Forelimb muscle (tissue), 1 donor: ENCODE data around the gene PLXNA4. TPM values are rescaled to one million over a fixed set of nuclear protein-coding genes. Genes with fewer than 3 reads are reported as not detected.
"Not testable (repeated sequence)": the region's sequence is repeated elsewhere in the genome, so short reads cannot be mapped to it uniquely, and the experiment has no call there.

Experiments used
- DNase-seq: peaks from one replicate; pipeline ENCODE4 v3.0.0-alpha.2; 2013; ENCODE audit warnings: low read depth
- polyA plus RNA-seq: library from polyadenylated mRNA; unstranded; fragments of 120-200 nt; gene quantifications from one replicate; pipeline ENCODE4 v1.2.1, GENCODE V29; 2013; ENCODE audit not compliant: insufficient read length

PLXNA4 gene
- polyA plus RNA-seq, 1 donor: 4.9 TPM

DNA sequence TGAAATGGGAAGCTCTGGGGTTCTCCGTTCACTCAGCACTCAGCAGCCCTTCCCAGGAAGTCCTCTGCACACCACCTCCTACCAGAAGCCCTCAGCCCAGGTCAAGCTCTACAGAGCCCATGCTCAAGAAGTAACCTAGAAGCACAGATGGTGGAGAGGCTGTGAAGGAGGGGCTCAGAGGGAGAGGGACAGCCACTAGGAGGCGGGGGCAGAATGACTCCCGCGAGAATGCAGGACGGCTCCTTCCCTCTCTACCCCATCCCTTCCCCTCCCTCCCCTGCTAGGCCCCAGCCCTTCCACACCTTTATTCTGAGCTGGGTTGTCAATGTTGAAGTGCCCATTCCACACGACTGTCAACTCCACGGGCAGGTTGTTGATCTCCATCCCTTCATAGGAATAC, 373.2 kb downstream of the PLXNA4 start:
- DNase-seq: no peak

DNA sequence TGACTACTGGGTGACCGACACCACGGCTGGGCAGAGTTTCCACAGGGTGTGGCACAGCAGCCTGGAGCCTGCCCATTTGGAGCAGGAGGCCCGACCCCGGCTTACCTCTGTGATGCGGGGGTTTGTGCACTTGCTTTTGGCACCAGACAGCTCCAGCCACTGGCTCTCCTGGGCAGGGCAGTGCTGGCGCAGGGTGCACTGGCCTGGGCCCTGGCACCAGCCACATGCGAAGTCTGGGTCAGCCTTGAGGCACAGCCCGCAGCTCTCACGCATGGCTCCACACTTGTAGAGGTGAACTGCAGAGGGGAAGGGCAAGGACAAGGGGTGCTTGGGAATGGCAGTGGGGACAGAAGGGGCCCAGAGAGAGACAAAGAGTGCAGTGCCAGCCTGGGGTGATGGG, 373.7 kb downstream of the PLXNA4 start:
- no peak for DNase-seq

DNA sequence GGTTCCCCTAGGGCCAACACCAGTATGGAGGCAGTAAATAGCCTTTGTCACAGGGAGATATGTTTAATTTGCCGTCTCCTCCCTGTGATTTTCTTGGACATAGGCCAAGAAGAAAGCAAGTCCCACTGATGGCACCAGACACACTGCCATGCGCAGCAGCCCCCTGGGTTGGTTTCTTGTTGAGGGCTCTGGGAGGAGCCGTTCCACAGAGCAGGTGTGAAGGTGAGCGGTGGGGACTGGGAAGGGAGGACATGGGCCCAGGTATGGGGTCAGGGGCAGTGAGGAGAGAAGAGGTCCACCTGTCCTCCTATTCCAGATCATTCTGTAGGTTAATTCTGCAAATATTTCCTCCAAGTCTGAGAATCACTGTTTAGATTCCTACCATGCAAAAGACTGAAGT, 376.1 kb downstream of the PLXNA4 start:
- DNase-seq: no peak

DNA sequence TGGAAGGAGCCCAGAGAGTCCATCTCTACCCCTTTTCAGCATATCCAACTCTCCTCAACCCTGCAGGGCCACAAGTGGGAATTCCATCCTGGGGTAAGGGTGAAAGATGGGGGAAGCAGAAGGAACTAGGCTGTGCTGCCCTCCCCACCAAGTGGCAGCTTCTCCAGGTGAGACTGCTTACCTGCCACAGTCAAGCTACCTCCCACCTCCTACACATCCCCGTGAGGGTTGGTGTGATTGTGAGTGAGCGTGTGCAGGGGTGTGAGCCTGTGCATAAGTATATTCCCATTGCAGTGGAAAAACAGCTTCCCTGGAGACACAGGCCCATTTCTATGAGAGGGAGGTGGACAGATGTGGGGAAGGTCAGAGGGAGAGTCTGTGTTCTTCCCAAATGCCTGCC, 376.6 kb downstream of the PLXNA4 start:
- no peak for DNase-seq

DNA sequence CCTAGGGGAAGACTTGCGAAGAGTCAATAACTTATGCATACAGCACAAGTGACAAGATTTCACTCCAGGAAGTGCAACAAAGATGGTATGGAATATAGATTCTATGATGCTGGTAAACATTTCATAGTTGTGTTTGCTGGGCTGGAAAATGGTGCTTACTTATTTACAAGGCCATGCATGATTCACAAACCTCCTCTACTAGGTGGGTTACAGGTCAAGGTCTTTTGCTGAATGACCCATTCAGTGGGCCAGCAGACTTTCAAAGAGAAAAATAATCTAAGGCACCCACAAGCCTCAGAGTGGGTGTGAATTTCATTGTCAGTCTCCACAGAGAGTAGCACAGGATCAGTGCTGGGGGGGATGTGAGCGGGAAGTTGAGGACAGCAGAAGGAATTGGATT, 378.5 kb downstream of the PLXNA4 start:
- DNase-seq: no peak

DNA sequence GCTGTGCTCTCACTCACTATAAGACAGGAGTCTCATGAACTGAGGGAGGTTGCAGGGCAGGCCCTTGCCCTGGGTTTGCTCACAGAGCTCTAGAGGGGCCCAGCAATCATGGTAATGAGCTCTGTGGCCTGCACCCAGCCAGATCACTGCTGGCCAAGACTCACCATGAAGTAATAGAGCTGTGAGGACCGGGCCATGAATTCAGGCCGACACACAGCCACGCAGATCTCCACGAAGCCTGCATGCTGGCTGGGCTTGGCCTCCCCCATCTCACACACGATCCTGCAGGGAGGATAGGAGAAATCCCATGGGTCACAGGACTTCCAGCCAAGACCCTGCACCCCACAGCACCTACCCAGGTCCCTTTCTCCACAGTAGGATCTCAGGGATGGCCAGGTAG, 382.4 kb downstream of the PLXNA4 start:
- no peak for DNase-seq

DNA sequence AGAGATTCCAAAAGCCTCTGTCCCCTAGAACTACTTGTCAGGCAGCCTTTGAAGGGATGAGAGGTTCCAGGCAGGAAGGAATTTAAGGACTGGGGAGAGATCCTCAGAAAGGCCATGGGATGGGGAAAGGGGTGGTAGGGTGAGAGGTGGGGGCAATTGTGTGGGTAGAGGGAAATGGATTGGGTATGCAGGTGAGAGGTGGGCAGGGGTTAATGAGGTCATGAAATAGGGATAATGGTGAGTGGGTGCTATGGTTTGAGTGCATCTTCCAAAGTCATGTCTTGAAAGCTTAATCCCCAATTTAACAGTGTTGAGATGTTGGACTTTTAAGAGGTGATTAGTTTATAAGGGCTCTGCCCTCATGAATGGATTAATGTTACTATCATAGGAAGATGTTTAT, 383.5 kb downstream of the PLXNA4 start:
- no peak for DNase-seq

DNA sequence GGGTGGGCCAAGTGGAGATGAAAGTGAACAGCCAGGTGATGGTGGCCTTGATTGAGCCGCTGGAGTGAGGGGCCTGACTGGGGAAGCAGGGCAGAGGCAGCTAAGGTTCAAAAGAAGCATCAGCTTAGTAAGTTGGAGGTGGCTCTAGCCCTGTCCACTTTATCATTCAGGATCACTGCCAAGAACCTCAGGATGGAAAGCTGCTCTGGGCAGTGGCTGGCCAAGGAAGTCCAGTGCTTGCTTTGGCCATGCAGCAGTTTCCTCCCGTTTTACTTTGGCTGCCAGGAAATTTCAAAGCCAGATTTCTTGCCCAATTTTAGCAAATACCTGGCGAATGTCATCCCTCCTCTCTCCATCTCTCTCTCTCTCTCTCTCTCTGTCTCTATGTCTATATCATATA, 384.9 kb downstream of the PLXNA4 start:
- no peak for DNase-seq

DNA sequence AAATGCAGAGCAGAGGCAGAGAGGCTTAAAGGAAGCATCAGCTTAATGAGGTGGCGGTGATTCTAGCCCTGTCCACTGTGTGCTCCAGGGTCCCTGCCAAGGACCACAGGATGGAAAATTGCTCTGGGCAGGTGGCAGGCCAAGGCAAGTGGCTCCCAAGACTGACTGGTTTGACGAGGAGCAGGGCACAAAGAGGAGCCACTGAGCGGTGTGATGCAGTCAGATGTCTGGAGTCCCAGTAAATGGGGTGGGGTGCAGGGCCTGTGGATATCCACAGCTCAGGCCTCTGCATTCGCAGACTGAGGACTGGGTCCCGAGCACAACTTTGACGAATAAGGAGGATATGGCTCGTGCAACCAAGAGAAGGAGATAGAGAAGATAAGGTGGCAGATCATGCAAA, 385.6 kb downstream of the PLXNA4 start:
- DNase-seq: no peak

DNA sequence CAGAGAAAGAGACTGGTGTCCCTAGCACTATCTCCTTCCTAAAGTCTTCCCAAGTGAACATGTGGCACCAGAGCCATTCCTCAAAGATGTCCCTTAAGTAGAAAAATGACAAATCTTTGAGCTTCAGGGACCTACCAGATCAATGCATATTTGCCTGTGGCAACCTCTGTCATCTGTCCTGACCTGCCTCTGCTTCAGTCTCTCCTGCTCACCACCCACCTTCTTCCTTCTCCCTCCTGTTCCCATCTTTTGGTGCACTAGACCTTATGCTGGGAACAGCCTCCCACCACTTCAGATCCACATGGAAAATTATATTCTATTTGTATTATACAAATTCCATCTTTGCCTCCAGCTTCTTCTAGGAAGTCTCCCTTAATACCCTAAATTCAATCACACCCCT, 386.4 kb downstream of the PLXNA4 start:
- no peak for DNase-seq

DNA sequence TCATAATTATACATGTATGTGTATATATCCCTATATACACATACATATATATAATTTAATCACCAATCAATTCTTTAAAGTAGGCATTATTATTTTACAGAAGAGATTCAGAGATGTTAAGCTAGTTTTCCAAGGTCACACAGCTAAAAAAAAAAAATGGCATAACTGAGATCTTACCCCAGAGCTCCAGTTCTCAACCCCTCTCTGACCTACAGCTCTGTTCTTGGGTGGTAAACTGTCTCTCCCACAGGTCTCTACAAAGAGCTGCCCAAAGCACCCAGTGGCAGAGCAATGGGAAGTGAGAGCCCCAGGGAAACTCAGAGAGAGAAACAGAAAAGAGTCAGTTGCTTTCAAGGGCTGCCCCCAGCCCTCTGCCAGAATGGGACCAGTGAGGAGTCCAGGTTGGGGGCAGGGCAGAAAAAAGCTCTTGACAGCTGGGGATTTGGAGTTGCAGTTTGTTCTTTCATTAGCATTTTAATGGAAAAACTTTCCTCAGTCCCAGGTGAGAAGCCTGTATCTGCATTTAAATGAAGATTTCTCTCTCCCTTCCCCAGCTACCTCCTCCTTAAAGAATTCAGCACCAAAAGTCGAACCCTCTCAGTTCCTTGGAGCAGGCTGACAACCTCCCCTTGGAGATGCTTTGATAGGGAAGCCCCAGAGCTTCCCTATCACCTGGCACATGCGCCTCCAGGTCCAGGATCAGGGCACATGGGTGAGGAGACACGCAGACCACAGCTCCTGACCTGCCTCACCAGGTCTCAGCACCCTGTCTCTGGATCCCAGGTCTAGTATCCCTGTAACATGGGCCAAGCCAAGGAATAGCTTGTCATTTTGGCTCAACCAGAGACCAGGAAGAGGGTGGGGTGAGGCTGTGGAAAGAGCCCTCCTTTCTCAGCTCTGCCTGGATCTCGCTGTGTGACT, 388.1 kb downstream of the PLXNA4 start:
- DNase-seq: no peak

DNA sequence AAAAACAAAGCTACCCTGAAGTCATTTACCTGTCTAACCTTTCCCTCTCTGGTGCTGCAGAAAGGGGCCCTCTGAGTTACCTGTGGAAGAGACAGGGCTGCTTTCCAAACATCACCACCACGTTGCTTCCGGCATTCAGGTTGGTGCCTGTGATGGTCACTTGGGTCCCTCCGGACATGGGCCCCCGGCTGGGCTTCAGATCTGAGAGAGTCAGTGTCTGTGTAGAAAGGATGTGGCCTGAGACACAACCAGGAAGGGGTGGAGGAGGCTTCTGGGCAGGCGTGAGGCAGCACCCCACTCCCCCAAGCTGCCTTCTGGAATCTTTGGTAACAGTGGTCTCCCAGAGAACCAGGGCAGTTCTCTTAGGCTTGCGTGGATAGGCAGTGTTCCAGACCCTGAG, 388.9 kb downstream of the PLXNA4 start:
- no peak for DNase-seq

DNA sequence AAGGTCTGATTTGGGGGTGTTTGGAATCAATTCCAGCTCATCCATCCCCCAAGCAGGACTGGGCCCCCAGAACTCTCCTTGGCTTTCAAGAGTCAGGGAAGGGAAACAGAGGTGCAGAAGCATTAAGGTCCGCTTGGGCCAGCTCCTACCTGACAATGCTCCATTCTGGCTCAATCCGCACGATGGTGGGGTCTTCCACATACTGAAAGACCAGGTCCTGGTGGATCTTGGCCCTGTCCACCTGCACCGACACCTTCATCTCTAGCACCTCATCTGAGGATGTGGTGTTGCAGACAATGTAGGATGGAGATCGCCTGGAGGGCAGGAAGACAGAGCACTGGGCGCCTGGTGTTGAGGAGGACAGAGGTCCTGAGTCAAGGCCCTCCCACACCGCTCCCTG, 391.1 kb downstream of the PLXNA4 start:
- no peak for DNase-seq

DNA sequence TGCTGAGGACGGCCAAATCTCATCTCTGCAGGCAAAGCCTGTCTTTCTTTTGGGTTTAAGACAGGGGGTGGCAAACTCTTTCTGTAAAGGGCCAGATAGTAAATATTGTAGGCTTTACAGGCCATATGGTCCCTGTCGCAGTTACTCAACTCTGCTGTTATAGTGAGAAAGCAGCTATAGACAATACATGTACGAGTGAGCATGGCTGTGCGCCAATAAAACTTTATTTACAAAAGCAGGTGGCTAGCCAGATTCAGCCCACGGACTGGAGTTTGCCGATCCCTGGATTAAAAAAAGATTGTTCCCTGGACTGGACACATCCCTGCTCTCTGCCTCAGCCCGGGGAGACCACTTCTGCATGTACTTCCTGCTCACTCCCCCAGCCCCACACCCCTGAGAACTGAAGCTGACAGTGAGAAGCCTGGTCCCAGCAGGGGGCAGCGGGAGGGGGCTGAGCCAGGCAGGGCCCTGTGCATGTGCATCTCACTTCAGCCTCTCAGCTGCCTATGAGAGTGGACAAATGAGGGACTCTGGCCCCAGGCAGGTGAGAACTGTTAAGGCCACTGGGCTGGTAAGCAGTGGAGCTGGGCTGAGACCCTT, 392.4 kb downstream of the PLXNA4 start:
- no peak for DNase-seq

DNA sequence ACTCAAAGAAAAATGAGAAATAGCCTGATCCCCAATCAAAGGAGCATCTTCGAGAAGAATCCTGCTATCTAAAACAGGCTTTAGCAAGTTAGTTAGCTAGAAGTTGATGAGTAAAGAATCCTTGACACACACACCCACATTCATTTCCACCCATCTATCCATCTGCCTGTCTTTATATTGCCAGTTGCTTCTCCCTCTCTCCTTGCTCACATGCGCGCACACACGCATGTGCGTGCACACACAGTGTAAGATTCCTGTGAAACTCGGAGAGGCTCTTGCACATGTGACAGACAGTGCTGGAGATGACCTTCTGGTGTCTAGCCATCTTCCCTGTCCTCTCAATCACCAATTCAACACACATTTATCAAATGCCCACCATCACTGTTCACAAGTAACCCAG, 393.3 kb downstream of the PLXNA4 start:
- no peak for DNase-seq

DNA sequence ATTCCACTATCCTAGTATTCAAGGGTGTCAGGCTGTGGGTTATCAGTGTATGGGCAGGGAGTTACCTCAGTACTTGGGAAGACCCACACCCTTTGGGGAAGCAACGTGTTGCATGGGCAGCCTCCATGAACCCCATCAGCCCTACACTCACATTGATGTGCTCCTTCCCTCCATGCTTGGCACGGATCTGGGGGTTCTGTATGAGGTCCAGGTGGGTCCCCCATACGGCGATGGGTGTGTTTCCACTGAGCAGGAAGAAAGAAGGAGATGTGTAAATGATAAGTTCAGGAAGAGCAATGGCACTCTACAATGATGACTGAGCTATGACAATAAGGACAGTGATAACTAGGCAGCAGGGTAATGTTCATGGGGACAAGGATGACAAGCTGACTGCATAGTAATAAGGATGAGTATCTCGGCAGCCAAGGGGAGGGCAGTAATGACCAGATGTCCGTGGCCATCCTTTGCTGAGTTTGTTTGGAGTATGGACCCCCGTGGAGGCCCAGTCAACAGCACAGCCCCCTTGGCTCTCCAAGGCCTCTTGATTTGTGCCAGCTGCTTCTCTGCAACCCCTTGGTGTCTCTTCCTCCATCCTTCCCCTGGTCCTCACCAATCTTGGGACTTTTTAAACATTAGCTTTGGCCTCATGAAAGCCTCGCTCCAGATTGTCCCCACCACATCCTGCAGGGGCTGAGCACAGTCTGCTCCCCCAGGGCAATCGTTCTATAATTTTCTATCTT, 394.2 kb downstream of the PLXNA4 start:
- DNase-seq: no peak

DNA sequence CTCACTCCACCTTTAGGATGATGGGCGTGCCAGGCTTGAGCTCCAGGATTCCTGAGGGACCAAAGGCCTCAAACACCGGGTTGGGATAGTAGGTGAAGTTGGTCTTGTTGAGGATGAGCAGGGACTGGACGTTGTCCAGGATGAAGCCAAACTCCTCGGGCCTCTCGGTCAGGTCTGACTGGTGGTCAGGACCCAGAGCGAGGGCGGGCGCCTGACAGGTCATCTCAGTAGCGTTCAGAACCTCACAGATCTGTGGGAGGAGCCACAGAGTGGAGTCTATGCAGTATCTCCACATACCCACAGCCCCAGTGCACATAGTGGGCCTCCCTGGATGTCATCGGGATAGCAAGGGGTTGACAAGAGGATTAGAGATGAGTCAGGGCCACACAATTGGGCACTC, 394.9 kb downstream of the PLXNA4 start:
- no peak for DNase-seq

DNA sequence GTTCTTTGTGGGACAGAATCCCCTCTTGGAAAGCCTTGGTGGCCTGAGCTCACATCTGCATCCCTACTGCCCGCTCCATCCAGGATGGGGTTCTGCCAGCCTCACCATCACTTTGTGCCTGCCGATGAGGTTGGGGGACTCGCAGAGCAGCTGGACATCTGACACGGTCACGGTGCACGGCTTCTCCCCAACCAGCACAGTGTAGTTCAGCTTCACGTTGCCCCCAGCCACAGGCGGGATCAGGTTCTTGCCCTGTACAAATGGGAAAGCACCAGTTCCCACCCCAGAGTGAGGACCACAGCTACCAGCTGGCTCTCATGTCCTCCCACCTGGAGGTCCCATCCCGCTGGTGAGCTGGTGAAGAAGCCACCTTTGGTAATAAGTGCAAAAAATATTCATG, 395.8 kb downstream of the PLXNA4 start:
- no peak for DNase-seq

DNA sequence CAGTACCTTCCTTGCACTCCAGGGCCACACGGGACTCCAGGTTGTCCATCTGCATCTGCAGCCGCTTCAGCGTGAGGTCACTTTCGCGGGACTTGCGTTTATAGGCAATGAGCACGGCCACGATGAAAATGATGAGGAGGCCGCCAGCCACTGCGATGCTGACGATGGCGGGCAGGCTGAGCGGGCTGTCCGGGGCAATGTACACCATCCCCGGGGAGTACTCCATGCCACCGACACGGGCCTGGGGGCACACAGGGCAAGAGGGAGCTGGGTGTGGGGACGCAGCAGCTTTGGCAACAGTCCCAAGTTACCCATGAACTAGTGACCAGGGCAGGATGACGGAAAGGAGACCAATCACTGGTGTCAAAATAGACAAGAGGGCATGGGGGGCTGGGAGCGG, 396.6 kb downstream of the PLXNA4 start:
- DNase-seq: no peak

DNA sequence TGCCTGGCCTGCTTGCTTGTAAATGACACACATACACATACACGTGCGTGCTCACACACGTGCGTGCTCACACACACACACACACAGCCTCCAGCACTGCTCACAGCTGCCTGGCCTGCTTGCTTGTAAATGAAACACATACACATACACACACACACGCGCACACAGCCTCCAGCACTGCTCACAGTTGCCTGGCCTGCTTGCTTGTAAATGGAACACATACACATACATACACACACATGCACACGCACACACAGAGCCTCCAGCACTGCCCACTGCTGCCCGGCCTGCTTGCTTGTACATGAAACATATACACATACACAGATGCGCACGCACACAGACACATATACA, 397.2 kb downstream of the PLXNA4 start:
- DNase-seq: no peak

DNA sequence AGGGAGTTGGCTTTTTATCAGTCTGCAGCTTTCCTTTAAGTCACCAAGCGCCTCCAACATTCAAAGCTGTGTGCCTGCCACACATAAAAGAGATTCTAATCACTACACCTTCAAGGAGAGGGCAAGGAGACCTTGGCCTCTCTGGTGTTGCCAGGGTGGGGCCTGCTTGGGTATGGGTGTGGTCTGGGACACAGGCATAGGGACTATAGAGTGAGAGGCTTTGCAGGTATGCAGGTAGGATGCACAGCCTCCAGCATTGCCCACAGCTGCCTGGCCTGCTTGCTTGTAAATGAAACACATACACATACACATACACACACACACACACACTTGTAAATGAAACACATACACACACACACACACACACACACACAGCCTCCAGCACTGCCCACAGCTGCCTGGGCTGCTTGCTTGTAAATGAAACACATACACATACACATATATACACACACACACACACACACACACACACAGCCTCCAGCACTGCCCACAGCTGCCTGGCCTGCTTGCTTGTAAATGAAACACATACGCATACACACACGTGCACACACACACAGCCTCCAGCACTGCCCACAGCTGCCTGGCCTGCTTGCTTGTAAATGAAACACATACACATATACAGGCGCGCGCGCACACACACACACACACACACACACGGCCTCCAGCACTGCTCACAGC, 397.7 kb downstream of the PLXNA4 start:
- DNase-seq: not testable (repeated sequence)

DNA sequence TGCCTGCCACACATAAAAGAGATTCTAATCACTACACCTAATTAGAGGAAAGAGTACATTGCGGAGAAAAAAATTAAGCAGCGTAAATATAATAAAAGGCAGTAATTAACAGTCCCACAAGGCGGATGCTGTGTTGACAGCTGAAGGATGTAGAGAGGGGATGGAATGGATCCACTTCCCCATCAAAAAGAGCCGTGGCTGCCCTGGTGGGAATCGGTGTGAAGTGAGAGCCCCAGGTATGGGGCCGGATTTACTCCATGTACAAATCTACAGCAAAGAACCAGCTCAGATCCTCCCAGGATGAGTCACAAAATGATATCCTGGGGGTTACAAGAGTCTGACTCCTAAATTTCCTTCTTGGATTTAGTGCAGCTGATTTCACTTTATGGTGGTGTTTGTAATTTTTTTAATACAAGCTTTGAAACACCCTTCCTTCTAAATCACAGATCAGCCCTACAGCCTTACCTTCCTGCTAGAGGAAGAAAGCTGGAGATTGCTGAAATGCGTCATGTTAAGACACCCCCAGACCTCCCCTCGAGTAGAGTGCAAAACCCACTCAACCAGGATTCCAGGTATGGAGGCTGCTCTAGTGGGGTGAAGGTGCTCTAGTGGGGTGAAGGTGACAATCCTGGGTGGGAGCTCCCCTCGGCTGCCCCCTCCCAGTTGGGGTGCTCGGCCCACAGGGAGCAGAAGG, 398.4 kb downstream of the PLXNA4 start:
- no peak for DNase-seq
